ENCODE measurements around the gene NF2.

DNA sequence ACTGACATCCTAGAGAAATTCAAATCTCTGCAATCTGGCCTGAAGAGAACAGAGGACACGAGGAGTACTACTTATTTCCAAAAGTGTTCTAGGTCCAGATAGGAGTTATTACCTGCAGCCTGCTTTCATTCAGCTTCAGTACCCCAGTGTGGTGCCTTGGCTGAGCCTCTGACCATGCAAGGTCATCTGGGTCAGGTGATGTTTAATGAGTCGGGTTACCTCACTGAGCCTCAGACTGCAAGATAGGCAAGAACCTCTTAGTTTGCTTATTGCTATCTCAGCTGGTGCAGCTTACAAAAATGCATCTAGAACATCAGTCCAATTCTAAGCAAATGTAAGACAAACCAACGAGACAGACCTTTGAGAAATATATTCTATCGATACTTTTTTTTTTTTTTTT lies 9.5 kb upstream of the NF2 start:
- no peak for TF ChIP-seq POLR2AphosphoS5 (IDR thresholded peaks at IDR 0.05; ENCODE audit: low read depth, low read length)
- no peak for TF ChIP-seq POLR2A (IDR thresholded peaks at IDR 0.05; ENCODE audit: low read depth, low read length)
- no peak for TF ChIP-seq SPI1 (IDR thresholded peaks at IDR 0.05; ENCODE audit: low read depth, low read length)
- no peak for TF ChIP-seq TAF1 (IDR thresholded peaks at IDR 0.05; ENCODE audit: low read depth, low read length)
